Measurements from ENCODE around the gene MYO16.
A peak's percentile ranks its signal among the peaks of the same experiment; 100 is the strongest.

MYO16 gene

GRCh38 chr13:108682714-108683113 is 53.3 kb downstream of the MYO16 start:
- Histone ChIP-seq H3K4me2 (ENCODE audit: low read length, poor library complexity, severe bottlenecking) (no peak overlapping the region), H2AFZ (ENCODE audit: low read depth, low read length) (no peak overlapping the region), H3K27me3 (ENCODE audit: control insufficient read depth in 1 of 2, insufficient read depth in 1 of 2, low read length in 2 of 2) (no peaks in the 10 kb centered on the region), H3K36me3 (ENCODE audit: control insufficient read depth in 1 of 2, insufficient read depth in 2 of 2, low read depth in 1 of 2, low read length in 2 of 2) (no peaks in the 10 kb centered on the region), H4K91ac (ENCODE audit: low read length) (no peak overlapping the region), H3K79me1 (replicated peaks; ENCODE audit: low read length, poor library complexity, severe bottlenecking) (no peaks in the 10 kb centered on the region), H3K27ac (ENCODE audit: low read length, poor library complexity, severe bottlenecking) (no peak overlapping the region), H3K4ac (ENCODE audit: low read depth in 1 of 2, low read length in 2 of 2) (no peak overlapping the region), H3K9me3 (ENCODE audit: control insufficient read depth, low read length) (no peaks in the 10 kb centered on the region), H2BK120ac (ENCODE audit: low read depth, low read length) (no peak overlapping the region), H2AK5ac (ENCODE audit: low read length, severe bottlenecking) (no peak overlapping the region), H3K23ac (ENCODE audit: low read length in 2 of 2) (no peak overlapping the region), H4K8ac (ENCODE audit: low read length) (no peak overlapping the region), H3K9ac (ENCODE audit: low read length) (no peak overlapping the region), H3K18ac (ENCODE audit: low read depth in 1 of 2, low read length in 2 of 2) (no peak overlapping the region), H3K14ac (ENCODE audit: low read length in 2 of 2) (no peak overlapping the region), H3K4me3 (ENCODE audit: insufficient read depth in 1 of 2, low read depth in 1 of 2, low read length in 2 of 2) (no peak overlapping the region), H3K4me1 (ENCODE audit: control insufficient read depth, insufficient read depth, low read depth, low read length) (no peaks in the 10 kb centered on the region), H2BK5ac (ENCODE audit: low read depth, low read length, poor library complexity, severe bottlenecking) (no peak overlapping the region), H2BK12ac (ENCODE audit: low read length in 2 of 2) (no peak overlapping the region), H2BK15ac (ENCODE audit: low read depth, poor library complexity, severe bottlenecking) (no peak overlapping the region)
- 83% methylated on average over 4 of the region's 4 CpGs for WGBS
- no peak for DNase-seq

- Histone ChIP-seq H2BK120ac (ENCODE audit: low read depth, low read length) (no peak overlapping the region), H4K8ac (ENCODE audit: low read length) (no peak overlapping the region), H3K23ac (ENCODE audit: low read length in 2 of 2) (no peak overlapping the region), H2AFZ (ENCODE audit: low read depth, low read length) (no peak overlapping the region), H3K14ac (ENCODE audit: low read length in 2 of 2) (no peak overlapping the region), H2BK12ac (ENCODE audit: low read length in 2 of 2) (no peak overlapping the region), H2BK5ac (ENCODE audit: low read depth, low read length, poor library complexity, severe bottlenecking) (no peak overlapping the region), H3K4ac (ENCODE audit: low read depth in 1 of 2, low read length in 2 of 2) (no peak overlapping the region), H3K27me3 (ENCODE audit: control insufficient read depth in 1 of 2, insufficient read depth in 1 of 2, low read length in 2 of 2) (no peaks in the 10 kb centered on the region), H3K4me3 (ENCODE audit: insufficient read depth in 1 of 2, low read depth in 1 of 2, low read length in 2 of 2) (no peak overlapping the region), H3K4me1 (ENCODE audit: control insufficient read depth, insufficient read depth, low read depth, low read length) (no peaks in the 10 kb centered on the region), H2AK5ac (ENCODE audit: low read length, severe bottlenecking) (no peak overlapping the region), H4K91ac (ENCODE audit: low read length) (no peak overlapping the region), H3K36me3 (ENCODE audit: control insufficient read depth in 1 of 2, insufficient read depth in 2 of 2, low read depth in 1 of 2, low read length in 2 of 2) (no peaks in the 10 kb centered on the region), H3K79me1 (replicated peaks; ENCODE audit: low read length, poor library complexity, severe bottlenecking) (no peaks in the 10 kb centered on the region), H3K18ac (ENCODE audit: low read depth in 1 of 2, low read length in 2 of 2) (no peak overlapping the region), H3K4me2 (ENCODE audit: low read length, poor library complexity, severe bottlenecking) (no peak overlapping the region), H2BK15ac (ENCODE audit: low read depth, poor library complexity, severe bottlenecking) (no peak overlapping the region), H3K27ac (ENCODE audit: low read length, poor library complexity, severe bottlenecking) (no peak overlapping the region), H3K9me3 (ENCODE audit: control insufficient read depth, low read length) (no peaks in the 10 kb centered on the region), H3K9ac (ENCODE audit: low read length) (no peak overlapping the region)
- WGBS = 76% methylated on average over 3 of the region's 5 CpGs
- DNase-seq = no peak
Measured at GRCh38 chr13:108686027-108686426, 56.6 kb downstream of the MYO16 start.

- Histone ChIP-seq H3K4me1 (ENCODE audit: control insufficient read depth, insufficient read depth, low read depth, low read length) (no peaks in the 10 kb centered on the region), H4K8ac (ENCODE audit: low read length) (no peak overlapping the region), H3K79me1 (replicated peaks; ENCODE audit: low read length, poor library complexity, severe bottlenecking) (no peaks in the 10 kb centered on the region), H3K4me2 (ENCODE audit: low read length, poor library complexity, severe bottlenecking) (no peak overlapping the region), H3K4ac (ENCODE audit: low read depth in 1 of 2, low read length in 2 of 2) (no peak overlapping the region), H3K27me3 (ENCODE audit: control insufficient read depth in 1 of 2, insufficient read depth in 1 of 2, low read length in 2 of 2) (no peaks in the 10 kb centered on the region), H2AK5ac (ENCODE audit: low read length, severe bottlenecking) (no peak overlapping the region), H3K23ac (ENCODE audit: low read length in 2 of 2) (no peak overlapping the region), H3K14ac (ENCODE audit: low read length in 2 of 2) (no peak overlapping the region), H2BK15ac (ENCODE audit: low read depth, poor library complexity, severe bottlenecking) (no peak overlapping the region), H2BK12ac (ENCODE audit: low read length in 2 of 2) (no peak overlapping the region), H4K91ac (ENCODE audit: low read length) (no peak overlapping the region), H3K9ac (ENCODE audit: low read length) (no peak overlapping the region), H3K18ac (ENCODE audit: low read depth in 1 of 2, low read length in 2 of 2) (no peak overlapping the region), H3K9me3 (ENCODE audit: control insufficient read depth, low read length) (no peaks in the 10 kb centered on the region), H3K36me3 (ENCODE audit: control insufficient read depth in 1 of 2, insufficient read depth in 2 of 2, low read depth in 1 of 2, low read length in 2 of 2) (no peaks in the 10 kb centered on the region), H2AFZ (ENCODE audit: low read depth, low read length) (no peak overlapping the region), H3K27ac (ENCODE audit: low read length, poor library complexity, severe bottlenecking) (no peak overlapping the region), H2BK5ac (ENCODE audit: low read depth, low read length, poor library complexity, severe bottlenecking) (no peak overlapping the region), H2BK120ac (ENCODE audit: low read depth, low read length) (no peak overlapping the region), H3K4me3 (ENCODE audit: insufficient read depth in 1 of 2, low read depth in 1 of 2, low read length in 2 of 2) (no peak overlapping the region)
- no CpG with 5 or more reads among the region's 1 CpG for WGBS
- no peak for DNase-seq
Measured at GRCh38 chr13:108690726-108691125, 61.3 kb downstream of the MYO16 start.

- H3K27me3 ChIP-seq (ENCODE audit: control insufficient read depth in 1 of 2, insufficient read depth in 1 of 2, low read length in 2 of 2) = no peaks in the 10 kb centered on the region
- no peak overlapping the region for H4K8ac ChIP-seq (ENCODE audit: low read length)
- no peaks in the 10 kb centered on the region for H3K36me3 ChIP-seq (ENCODE audit: control insufficient read depth in 1 of 2, insufficient read depth in 2 of 2, low read depth in 1 of 2, low read length in 2 of 2)
- H3K4me1 ChIP-seq (ENCODE audit: control insufficient read depth, insufficient read depth, low read depth, low read length) = peaks cover 2% of the 10 kb centered on the region
- H3K4me3 ChIP-seq (ENCODE audit: insufficient read depth in 1 of 2, low read depth in 1 of 2, low read length in 2 of 2) = no peak overlapping the region
- no peak overlapping the region for H2BK120ac ChIP-seq (ENCODE audit: low read depth, low read length)
- 66% methylated on average over 6 of the region's 9 CpGs for WGBS
- peaks cover 9% of the 10 kb centered on the region for H3K9me3 ChIP-seq (ENCODE audit: control insufficient read depth, low read length)
- H3K23ac ChIP-seq (ENCODE audit: low read length in 2 of 2) = no peak overlapping the region
- peak; percentile 60 for DNase-seq
- H3K79me1 ChIP-seq (replicated peaks; ENCODE audit: low read length, poor library complexity, severe bottlenecking) = no peaks in the 10 kb centered on the region
- no peak overlapping the region for H3K9ac ChIP-seq (ENCODE audit: low read length)
- H2BK12ac ChIP-seq (ENCODE audit: low read length in 2 of 2) = no peak overlapping the region
- H3K4ac ChIP-seq (ENCODE audit: low read depth in 1 of 2, low read length in 2 of 2) = no peak overlapping the region
- H4K91ac ChIP-seq (ENCODE audit: low read length) = no peak overlapping the region
- H3K14ac ChIP-seq (ENCODE audit: low read length in 2 of 2) = no peak overlapping the region
- no peak overlapping the region for H2BK5ac ChIP-seq (ENCODE audit: low read depth, low read length, poor library complexity, severe bottlenecking)
- no peak overlapping the region for H2AFZ ChIP-seq (ENCODE audit: low read depth, low read length)
- H3K18ac ChIP-seq (ENCODE audit: low read depth in 1 of 2, low read length in 2 of 2) = no peak overlapping the region
- H2BK15ac ChIP-seq (ENCODE audit: low read depth, poor library complexity, severe bottlenecking) = no peak overlapping the region
- H2AK5ac ChIP-seq (ENCODE audit: low read length, severe bottlenecking) = no peak overlapping the region
- H3K27ac ChIP-seq (ENCODE audit: low read length, poor library complexity, severe bottlenecking) = peak overlapping the region; percentile 27
- H3K4me2 ChIP-seq (ENCODE audit: low read length, poor library complexity, severe bottlenecking) = no peak overlapping the region
Measured at GRCh38 chr13:108700422-108701170, 71.2 kb downstream of the MYO16 start.
